CD14-positive monocyte (primary cell): ENCODE measurements around the gene WNT7B. TPM values are rescaled to one million over a fixed set of nuclear protein-coding genes. Genes with fewer than 3 reads are reported as not detected.

ENCODE experiments used
- DNase-seq, 3 donors: peaks; one replicate each; pipeline ENCODE4 v3.0.0-alpha.2; 2011 to 2022
- H2AFZ ChIP-seq: 2 replicates; pipeline ENCODE4 v1.6.0; 2012; ENCODE audit warnings: mild to moderate bottlenecking, low read depth, low read length, inconsistent platforms; ENCODE audit not compliant: insufficient read depth, poor library complexity, severe bottlenecking
- H3K27ac ChIP-seq, 2 donors: 1 replicate in 1 of 2; 2 replicates in 1 of 2; pipeline ENCODE4 v1.5.1; 2012 to 2013; ENCODE audit warnings: low read length in 2 of 2, control low read depth in 1 of 2, inconsistent platforms in 1 of 2, low read depth in 1 of 2, mild to moderate bottlenecking in 1 of 2
- H3K27me3 ChIP-seq, 2 donors: one replicate each; pipeline versions ENCODE4 v1.6.0 to v1.6.1; 2011 to 2013; ENCODE audit warnings: low read length in 2 of 2; ENCODE audit not compliant: control insufficient read depth in 2 of 2, insufficient read depth in 2 of 2
- H3K36me3 ChIP-seq, 2 donors: replicated peaks in 1 of 2; 1 replicate in 1 of 2; 2 replicates in 1 of 2; pipeline versions ENCODE4 v1.5.1 to v1.6.1; 2012 to 2013; ENCODE audit warnings: low read length in 2 of 2, control low read depth in 1 of 2, inconsistent platforms in 1 of 2, mild to moderate bottlenecking in 1 of 2; ENCODE audit not compliant: insufficient read depth in 2 of 2, control insufficient read depth in 1 of 2
- H3K4me1 ChIP-seq, 2 donors: 1 replicate in 1 of 2; 2 replicates in 1 of 2; pipeline versions ENCODE4 v1.5.1 to v1.6.1; 2012 to 2013; ENCODE audit warnings: low read length in 2 of 2, control low read depth in 1 of 2, inconsistent platforms in 1 of 2, mild to moderate bottlenecking in 1 of 2, moderate library complexity in 1 of 2; ENCODE audit not compliant: insufficient read depth in 2 of 2, control insufficient read depth in 1 of 2
- H3K4me2 ChIP-seq: replicated peaks from 2 replicates; pipeline ENCODE3; 2012; ENCODE audit warnings: low read length, moderate library complexity, mild to moderate bottlenecking; ENCODE audit not compliant: poor library complexity, severe bottlenecking; ENCODE audit errors: extremely low read depth
- H3K4me3 ChIP-seq, 3 experiments: fragments of 200-600 bp in 1 of 3; sonication (generic) in 1 of 3; replicated peaks in 1 of 3; 1 replicate in 2 of 3; 2 replicates in 1 of 3; pipeline ENCODE4 v1.5.1; 2011 to 2013; ENCODE audit warnings: low read length in 3 of 3, mild to moderate bottlenecking in 3 of 3, control low read depth in 2 of 3, low read depth in 2 of 3, inconsistent platforms in 1 of 3, moderate library complexity in 1 of 3
- H3K79me2 ChIP-seq: 2 replicates; pipeline ENCODE4 v1.6.0; 2012; ENCODE audit warnings: mild to moderate bottlenecking, control low read depth, inconsistent platforms, low read length, moderate library complexity; ENCODE audit not compliant: insufficient read depth
- H3K9ac ChIP-seq: 2 replicates; pipeline ENCODE4 v1.6.0; 2017; ENCODE audit warnings: low read length, mild to moderate bottlenecking; ENCODE audit not compliant: insufficient read depth, poor library complexity, severe bottlenecking
- H3K9me3 ChIP-seq, 2 donors: replicated peaks in 1 of 2; 1 replicate in 1 of 2; 2 replicates in 1 of 2; pipeline versions ENCODE4 v1.5.1 to v1.6.1; 2012 to 2013; ENCODE audit warnings: low read length in 2 of 2, control low read depth in 1 of 2; ENCODE audit not compliant: control insufficient read depth in 1 of 2, insufficient read depth in 1 of 2
- H4K20me1 ChIP-seq: 2 replicates; pipeline ENCODE4 v1.6.0; 2012; ENCODE audit warnings: mild to moderate bottlenecking, low read length, control low read depth, moderate library complexity; ENCODE audit not compliant: insufficient read depth
- H3K27ac Mint-ChIP-seq, 7 donors: one replicate each; pipeline ENCODE4 v1.8.0; 2020; ENCODE audit warnings: mild to moderate bottlenecking in 7 of 7, mixed read lengths in 7 of 7, moderate library complexity in 6 of 7, inconsistent platforms in 2 of 7
- H3K27me3 Mint-ChIP-seq, 3 donors: one replicate each; pipeline ENCODE4 v1.8.0; 2021 to 2022; ENCODE audit warnings: low read depth in 3 of 3, mild to moderate bottlenecking in 3 of 3, mixed read lengths in 3 of 3, moderate library complexity in 3 of 3, inconsistent platforms in 1 of 3
- H3K36me3 Mint-ChIP-seq, 2 donors: one replicate each; pipeline ENCODE4 v1.8.0; 2020; ENCODE audit warnings: mixed read lengths in 2 of 2, inconsistent platforms in 1 of 2, mild to moderate bottlenecking in 1 of 2
- H3K4me1 Mint-ChIP-seq: one replicate; pipeline ENCODE4 v1.8.0; 2020; ENCODE audit warnings: mild to moderate bottlenecking, mixed read lengths
- H3K4me3 Mint-ChIP-seq, 2 donors: one replicate each; pipeline ENCODE4 v1.8.0; 2020; ENCODE audit warnings: mild to moderate bottlenecking in 2 of 2, mixed read lengths in 2 of 2, moderate library complexity in 1 of 2
- H3K9me3 Mint-ChIP-seq, 7 donors: one replicate each; pipeline ENCODE4 v1.8.0; 2020 to 2022; ENCODE audit warnings: mixed read lengths in 7 of 7, mild to moderate bottlenecking in 6 of 7, moderate library complexity in 6 of 7, inconsistent platforms in 2 of 7
- CTCF ChIP-seq: fragments of 200-600 bp; IDR thresholded peaks from one replicate; pipeline ENCODE4 v1.8.0; 2022; ENCODE audit warnings: antibody characterized with exemption, mild to moderate bottlenecking
- WGBS: methylation state at CpG from one replicate; pipeline ENCODE4 v1.1.5; 2013; ENCODE audit warnings: missing lambda C conversion rate; ENCODE audit not compliant: insufficient coverage; 5-methylcytosine and 5-hydroxymethylcytosine counted together
- intact Hi-C, 2 donors: fragments of 100-400 bp; cut with micrococcal nuclease; formaldehyde crosslinking; loops; one replicate each; pipeline versions ENCODE4 v1.15.0 to v1.15.1; 2023
- polyA plus RNA-seq, 3 donors: library from polyadenylated mRNA; depleted of rRNA in 1 of 3; unstranded in 2 of 3; stranded (reverse) in 1 of 3; fragments of 300-500 nt in 2 of 3; fragments of >200 nt in 1 of 3; fragmentation: Illumina TruSeq in 2 of 3; gene quantifications; 1 replicate in 2 of 3; 2 replicates in 1 of 3; pipeline ENCODE4 v1.2.3, GENCODE V29; 2012 to 2021

Gene WNT7B
- polyA plus RNA-seq, 3 donors: not detected

- H3K4me1 ChIP-seq: peaks cover 17 to 18% of the 10 kb centered on the region in 2 donors
- DNase-seq: no peak
- H3K4me2 ChIP-seq: no peak overlapping the region
- no peaks in the 10 kb centered on the region for H3K79me2 ChIP-seq
- no peak overlapping the region for H2AFZ ChIP-seq
- intact Hi-C loops: no loop called here
- Mint-ChIP-seq H3K36me3 (peaks cover 0 to 3% of the 10 kb centered on the region in 2 donors), H3K27me3 (peaks cover 4 to 26% (median 15%) of the 10 kb centered on the region in 3 donors), H3K4me1 (peaks cover 16% of the 10 kb centered on the region), H3K9me3 (peaks cover 7 to 15% (median 13%) of the 10 kb centered on the region in 7 donors), H3K4me3 (no peak overlapping the region), H3K27ac (no peak overlapping the region)
- H3K36me3 ChIP-seq: no peaks in the 10 kb centered on the region
- H3K9me3 ChIP-seq: peaks cover 8 to 13% of the 10 kb centered on the region in 2 donors
- TF ChIP-seq CTCF: no peak
- no peak overlapping the region for H3K4me3 ChIP-seq
- H3K27ac ChIP-seq: no peak overlapping the region
- no peaks in the 10 kb centered on the region for H3K27me3 ChIP-seq
- H3K9ac ChIP-seq: no peak overlapping the region
- 93% methylated on average over 7 of the region's 7 CpGs for WGBS
- H4K20me1 ChIP-seq: no peaks in the 10 kb centered on the region
These were observed 60.4 kb downstream of the WNT7B start for GRCh38 chr22:45916515-45916914.

GRCh38 chr22:45915841-45916240, 61.1 kb downstream of the WNT7B start:
- Mint-ChIP-seq H3K27ac (peak overlapping the region in 1 of 7 donors; percentile 25), H3K27me3 (peaks cover 4 to 24% (median 13%) of the 10 kb centered on the region in 3 donors), H3K4me3 (no peak overlapping the region), H3K9me3 (peaks cover 7 to 15% (median 13%) of the 10 kb centered on the region in 7 donors), H3K36me3 (peaks cover 0 to 3% of the 10 kb centered on the region in 2 donors), H3K4me1 (peaks cover 17% of the 10 kb centered on the region)
- DNase-seq: no peak
- H3K4me3 ChIP-seq: no peak overlapping the region
- H3K27ac ChIP-seq: no peak overlapping the region
- no peaks in the 10 kb centered on the region for H3K36me3 ChIP-seq
- peaks cover 19 to 21% of the 10 kb centered on the region in 2 donors for H3K4me1 ChIP-seq
- TF ChIP-seq CTCF: no peak
- H2AFZ ChIP-seq: no peak overlapping the region
- WGBS: 92% methylated on average over 7 of the region's 16 CpGs
- no peak overlapping the region for H3K4me2 ChIP-seq
- H3K79me2 ChIP-seq: no peaks in the 10 kb centered on the region
- no peaks in the 10 kb centered on the region for H3K27me3 ChIP-seq
- intact Hi-C loops: no loop called here
- peaks cover 8 to 13% of the 10 kb centered on the region in 2 donors for H3K9me3 ChIP-seq
- H4K20me1 ChIP-seq: no peaks in the 10 kb centered on the region
- no peak overlapping the region for H3K9ac ChIP-seq
